IMR-90 (cell line): ENCODE measurements around the gene ASB3. TPM values are rescaled to one million over a fixed set of nuclear protein-coding genes. Genes with fewer than 3 reads are reported as not detected.

ENCODE experiments used
- ATAC-seq: fragments of 200-7000 bp; cut with Tn5 transposase; 2 replicates; pipeline ENCODE4 v1.9.1; 2020; ENCODE audit warnings: low read depth, mild to moderate bottlenecking, moderate library complexity
- BruUV-seq: library from RNA; stranded (reverse); fragments of 400-500 nt; replicated peaks from 2 replicates; lab custom pipeline; 2021; lab: Mats Ljungman, UMichigan
- CTCF ChIA-PET: fragments of 300-600 bp; formaldehyde crosslinking; extraction: SDS; loops from one replicate; lab custom pipeline; 2021; ENCODE audit warnings: antibody characterized with exemption; lab: Yijun Ruan, JAX
- POLR2A ChIA-PET: fragments of 300-600 bp; sonication (Branson Sonifier 250); formaldehyde crosslinking; loops from one replicate; lab custom pipeline; 2022; ENCODE audit warnings: antibody characterized with exemption; ENCODE audit not compliant: unreplicated experiment; lab: Charles Lee
- DNase-seq: peaks from one replicate; pipeline ENCODE4 v3.0.0; 2013
- H2AFZ ChIP-seq: replicated peaks from 2 replicates; pipeline ENCODE3; 2013; ENCODE audit warnings: low read length, mild to moderate bottlenecking; ENCODE audit not compliant: poor library complexity
- H2AK5ac ChIP-seq: 2 replicates; pipeline ENCODE4 v1.6.1; 2013; ENCODE audit warnings: low read depth, low read length, inconsistent platforms
- H2AK9ac ChIP-seq: replicated peaks from 2 replicates; pipeline ENCODE3; 2013; ENCODE audit warnings: mild to moderate bottlenecking, low read depth, low read length, moderate library complexity; ENCODE audit not compliant: poor library complexity
- H2BK120ac ChIP-seq: 2 replicates; pipeline ENCODE4 v1.6.1; 2013; ENCODE audit warnings: low read depth, low read length, inconsistent platforms
- H2BK15ac ChIP-seq: 3 replicates; pipeline ENCODE4 v1.6.1; 2013; ENCODE audit warnings: low read depth, low read length, inconsistent platforms
- H2BK20ac ChIP-seq: 2 replicates; pipeline ENCODE4 v1.6.1; 2013; ENCODE audit warnings: low read depth, mild to moderate bottlenecking, inconsistent platforms, low read length, moderate library complexity
- H2BK5ac ChIP-seq: 2 replicates; pipeline ENCODE4 v1.6.1; 2013; ENCODE audit warnings: mild to moderate bottlenecking, low read depth, low read length, inconsistent platforms; ENCODE audit not compliant: poor library complexity, severe bottlenecking
- H3K14ac ChIP-seq: replicated peaks from 2 replicates; pipeline ENCODE4 v1.6.1; 2013; ENCODE audit warnings: low read depth, low read length, inconsistent platforms
- H3K18ac ChIP-seq: 2 replicates; pipeline ENCODE4 v1.6.1; 2013; ENCODE audit warnings: low read depth, low read length, control low read depth
- H3K23ac ChIP-seq: 2 replicates; pipeline ENCODE4 v1.6.1; 2013; ENCODE audit warnings: low read depth, low read length, inconsistent platforms
- H3K27ac ChIP-seq: 2 replicates; pipeline ENCODE4 v1.5.1; 2013; ENCODE audit warnings: mild to moderate bottlenecking, control low read depth, low read length; ENCODE audit not compliant: insufficient read depth
- H3K27me3 ChIP-seq: 2 replicates; pipeline ENCODE4 v1.6.1; 2013; ENCODE audit warnings: low read length; ENCODE audit not compliant: control insufficient read depth, insufficient read depth
- H3K36me3 ChIP-seq: 2 replicates; pipeline ENCODE4 v1.6.1; 2013; ENCODE audit warnings: low read length, mixed read lengths; ENCODE audit not compliant: control insufficient read depth, insufficient read depth
- H3K4ac ChIP-seq: 2 replicates; pipeline ENCODE4 v1.6.1; 2013; ENCODE audit warnings: low read depth, low read length, inconsistent platforms
- H3K4me1 ChIP-seq: 2 replicates; pipeline ENCODE4 v1.6.1; 2013; ENCODE audit warnings: low read length, mixed read lengths; ENCODE audit not compliant: control insufficient read depth, insufficient read depth
- H3K4me2 ChIP-seq: 2 replicates; pipeline ENCODE4 v1.6.1; 2013; ENCODE audit warnings: low read depth, mild to moderate bottlenecking, control low read depth, low read length, moderate library complexity
- H3K4me3 ChIP-seq: 2 replicates; pipeline ENCODE4 v1.5.1; 2013; ENCODE audit warnings: low read depth, mild to moderate bottlenecking, control low read depth, low read length, moderate library complexity; ENCODE audit not compliant: insufficient read depth
- H3K56ac ChIP-seq: 2 replicates; pipeline ENCODE4 v1.6.1; 2013; ENCODE audit warnings: low read length, inconsistent platforms; ENCODE audit not compliant: insufficient read depth; ENCODE audit errors: extremely low read depth
- H3K79me1 ChIP-seq, 2 experiments: 2 replicates each; pipeline ENCODE4 v1.6.1; 2013; ENCODE audit warnings: low read length in 2 of 2, inconsistent platforms in 1 of 2, low read depth in 1 of 2
- H3K9ac ChIP-seq: 2 replicates; pipeline ENCODE4 v1.6.1; 2013; ENCODE audit warnings: low read depth, low read length, control low read depth
- H3K9me1 ChIP-seq: 2 replicates; pipeline ENCODE4 v1.6.1; 2013; ENCODE audit warnings: low read length, inconsistent platforms; ENCODE audit not compliant: insufficient read depth
- H3K9me3 ChIP-seq: 2 replicates; pipeline ENCODE4 v1.6.1; 2013; ENCODE audit warnings: low read length; ENCODE audit not compliant: control insufficient read depth, insufficient read depth
- H4K20me1 ChIP-seq: 2 replicates; pipeline ENCODE4 v1.6.1; 2013; ENCODE audit warnings: low read length, inconsistent platforms; ENCODE audit not compliant: insufficient read depth
- H4K5ac ChIP-seq: 2 replicates; pipeline ENCODE4 v1.6.1; 2013; ENCODE audit warnings: mild to moderate bottlenecking, low read depth, low read length, control low read depth
- H4K8ac ChIP-seq, 2 experiments: 2 replicates each; pipeline ENCODE4 v1.6.1; 2013; ENCODE audit warnings: low read depth in 2 of 2, low read length in 2 of 2, control low read depth in 1 of 2, inconsistent platforms in 1 of 2
- H4K91ac ChIP-seq: 2 replicates; pipeline ENCODE4 v1.6.1; 2013; ENCODE audit warnings: low read depth, low read length, inconsistent platforms; ENCODE audit not compliant: insufficient read depth
- BHLHE40 ChIP-seq: fragments of 150-350 bp; IDR thresholded peaks from 2 replicates; pipeline ENCODE4 v1.6.1; 2016; ENCODE audit warnings: mild to moderate bottlenecking, low read depth, low read length
- CEBPB ChIP-seq: IDR thresholded peaks from 2 replicates; pipeline ENCODE4 v1.6.1; 2012; ENCODE audit warnings: low read depth, low read length, improper control_type of control experiment
- CHD1 ChIP-seq: IDR thresholded peaks from 2 replicates; pipeline ENCODE4 v1.6.1; 2012; ENCODE audit warnings: low read depth, low read length, improper control_type of control experiment
- FOS ChIP-seq: fragments of 150-350 bp; IDR thresholded peaks from 2 replicates; pipeline ENCODE4 v1.6.1; 2016; ENCODE audit warnings: low read depth, low read length
- MXI1 ChIP-seq: IDR thresholded peaks from 2 replicates; pipeline ENCODE4 v1.6.1; 2012; ENCODE audit warnings: low read depth, mild to moderate bottlenecking, low read length, moderate library complexity, borderline replicate concordance
- NFE2L2 ChIP-seq: fragments of 150-350 bp; IDR thresholded peaks from 2 replicates; pipeline ENCODE4 v1.6.1; 2016; ENCODE audit warnings: low read depth, mild to moderate bottlenecking, low read length
- POLR2A ChIP-seq: IDR thresholded peaks from 2 replicates; pipeline ENCODE4 v1.6.1; 2012; ENCODE audit warnings: mild to moderate bottlenecking, low read depth, low read length
- RAD21 ChIP-seq: IDR thresholded peaks from 2 replicates; pipeline ENCODE4 v1.6.1; 2012; ENCODE audit warnings: low read length, improper control_type of control experiment
- RCOR1 ChIP-seq: IDR thresholded peaks from 2 replicates; pipeline ENCODE4 v1.6.1; 2012; ENCODE audit warnings: mild to moderate bottlenecking, low read length, improper control_type of control experiment; ENCODE audit not compliant: insufficient replicate concordance
- SMC3 ChIP-seq: fragments of 150-350 bp; IDR thresholded peaks from 2 replicates; pipeline ENCODE4 v1.6.1; 2016; ENCODE audit warnings: low read depth, mild to moderate bottlenecking, antibody characterized with exemption, low read length, moderate library complexity
- WGBS, 2 experiments: methylation state at CpG; one replicate each; pipeline versions ENCODE4 v1.1.5 to v1.1.7; 2013; ENCODE audit warnings: missing lambda C conversion rate in 2 of 2; ENCODE audit not compliant: insufficient read length in 1 of 2; ENCODE audit errors: extremely low coverage in 2 of 2; 5-methylcytosine and 5-hydroxymethylcytosine counted together
- dilution Hi-C: fragments of 300-500 bp; cut with HindIII; formaldehyde crosslinking; loops from one replicate; pipeline ENCODE4 v1.14.3; 2018; ENCODE audit warnings: low sequenced_read_pairs; ENCODE audit not compliant: unreplicated experiment
- in situ Hi-C: fragments of 300-500 bp; cut with MboI; formaldehyde crosslinking; loops from 3 replicates; pipeline ENCODE4 v1.14.3; 2019; ENCODE audit warnings: low sequenced_read_pairs, inconsistent platforms, mixed read lengths
- intact Hi-C: fragments of 100-400 bp; cut with micrococcal nuclease; formaldehyde crosslinking; loops from 2 replicates; pipeline ENCODE4 v1.10.0; 2022
- polyA plus RNA-seq, 3 experiments: library from polyadenylated mRNA; depleted of rRNA; stranded (reverse); fragments of >200 nt; gene quantifications; 2 replicates each; pipeline ENCODE4 v1.2.3, GENCODE V29; 2012; ENCODE audit warnings: low replicate concordance in 1 of 3
- total RNA-seq: library from RNA; depleted of rRNA; stranded (reverse); fragments of >200 nt; gene quantifications from 2 replicates; pipeline ENCODE4 v1.2.3, GENCODE V29; 2012
- TF ChIP-seq, protein P1 (sequence below): conservative IDR thresholded peaks from 2 replicates; pipeline ENCODE4 v1.5.1; 2012; ENCODE audit warnings: mild to moderate bottlenecking, low read depth, low read length, improper control_type of control experiment
- TF ChIP-seq, protein P2 (sequence below): fragments of 150-350 bp; IDR thresholded peaks from 2 replicates; pipeline ENCODE4 v1.6.1; 2017; ENCODE audit warnings: mild to moderate bottlenecking, antibody characterized with exemption, low read length, low read depth

ASB3 gene
- total and polyA plus RNA-seq, 2 of the 4 experiments (the other 2 are of a cell fraction) = 19.2 to 36.2 TPM

DNA sequence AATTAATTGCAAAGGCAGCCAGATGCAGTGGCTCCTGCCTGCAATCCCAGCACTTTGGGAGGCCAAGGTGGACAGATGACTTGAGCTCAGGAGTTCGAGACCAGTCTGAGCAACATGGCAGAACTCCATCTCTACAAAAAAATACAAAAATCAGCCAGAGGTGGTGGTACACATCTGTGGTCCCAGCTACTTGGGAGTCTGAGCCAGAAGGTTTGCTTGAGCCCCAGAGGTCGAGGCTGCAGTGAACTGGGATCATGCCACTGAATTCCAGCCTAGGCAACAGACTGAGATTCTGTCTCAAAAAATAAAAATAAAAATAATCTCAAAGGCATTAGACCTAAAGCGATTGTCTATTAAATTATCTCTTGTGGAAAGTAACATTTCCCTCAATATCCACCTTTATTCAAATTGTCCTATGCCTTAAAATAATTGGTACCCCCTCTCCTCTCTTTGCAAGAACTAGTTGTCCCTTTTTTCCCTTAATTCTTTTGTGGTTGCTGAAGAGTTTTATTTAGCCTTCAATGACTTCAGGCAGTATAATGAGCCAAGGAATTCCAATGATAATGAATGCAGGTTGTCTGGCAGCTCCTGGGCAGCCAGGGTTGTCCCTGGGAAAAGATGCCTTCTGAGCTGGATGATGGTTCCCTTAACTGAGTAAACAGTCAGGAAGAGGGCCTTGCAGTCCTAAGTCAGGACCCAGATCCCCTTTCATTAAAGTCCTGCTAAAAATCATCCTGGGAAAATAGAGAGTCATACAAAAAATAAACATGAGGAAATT is 40.8 kb upstream of the ASB3 start (continued):
- TF ChIP-seq FOS = no peak

DNA sequence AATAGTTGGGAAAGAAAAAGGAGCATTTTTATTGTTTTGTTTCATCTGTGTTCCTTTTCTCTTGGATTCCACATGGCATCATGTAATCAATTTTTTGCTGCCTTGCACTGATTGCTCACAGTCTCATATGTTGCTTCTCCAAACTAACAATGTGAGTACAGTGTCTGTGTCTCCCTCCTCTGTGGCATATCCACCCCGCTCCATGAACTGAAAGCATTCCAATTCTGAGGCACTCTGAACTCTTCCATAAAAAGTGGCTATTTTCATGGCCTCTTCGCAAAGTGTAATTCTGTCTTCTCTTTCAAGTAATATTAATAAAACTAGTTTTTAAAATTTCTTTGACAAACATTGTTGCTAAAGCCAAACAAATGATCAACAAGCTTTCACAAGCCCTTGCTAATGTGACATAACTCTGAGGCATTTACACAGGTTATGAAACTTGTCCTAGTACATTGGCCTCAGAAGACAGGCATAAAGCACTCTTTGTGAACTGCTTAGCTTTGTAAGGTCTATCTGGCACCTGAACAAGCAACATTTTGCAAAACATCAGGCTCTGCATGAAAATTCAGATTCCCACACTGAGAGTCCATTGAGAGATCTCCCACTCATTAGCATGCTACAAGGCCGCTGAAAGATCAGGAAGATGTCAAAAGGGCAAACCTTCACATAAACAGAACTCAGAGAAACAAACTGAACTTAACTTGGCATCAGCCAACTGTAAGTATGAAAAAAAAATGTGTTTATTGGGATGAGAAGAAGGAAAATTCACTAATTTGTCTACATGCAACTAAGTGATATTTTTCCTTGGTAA is 40.0 kb upstream of the ASB3 start:
- POLR2A ChIA-PET = no interaction called here
- Histone ChIP-seq H4K91ac (no peak overlapping the region), H2BK120ac (no peak overlapping the region), H2AK5ac (no peak overlapping the region), H3K9ac (no peak overlapping the region), H4K5ac (no peak overlapping the region), H3K14ac (no peak overlapping the region), H3K79me1 (peaks cover 0 to 4% of the 10 kb centered on the region in 2 experiments; a peak in 1 of 4 replicates), H3K4ac (no peak overlapping the region), H3K4me3 (no peak overlapping the region), H3K56ac (no peak overlapping the region), H2BK15ac (no peak overlapping the region), H2BK5ac (no peak overlapping the region), H3K9me1 (no peaks in the 10 kb centered on the region), H3K27me3 (no peaks in the 10 kb centered on the region), H3K4me1 (0 out of 2 replicates have a peak, but pooled peaks cover 5% of the 10 kb centered on the region), H2BK20ac (no peak overlapping the region), H3K27ac (no peak overlapping the region; the same call in 1 of the 2 replicates), H3K36me3 (peaks cover 3% of the 10 kb centered on the region; the same call in 1 of the 2 replicates), H4K8ac (no peak overlapping the region), H4K20me1 (no peaks in the 10 kb centered on the region), H3K23ac (no peak overlapping the region), H2AK9ac (no peak overlapping the region), H3K4me2 (peak overlapping the region; percentile 31; the same call in 1 of the 2 replicates), H3K18ac (no peak overlapping the region), H3K9me3 (no peaks in the 10 kb centered on the region), H2AFZ (no peak overlapping the region)
- BruUV-seq = no TSS peak
- peak; percentile 29 for DNase-seq
- in situ Hi-C loops = no loop called here
- TF ChIP-seq BHLHE40 = no peak
- TF ChIP-seq RCOR1 = no peak
- TF ChIP-seq, protein P1, sequence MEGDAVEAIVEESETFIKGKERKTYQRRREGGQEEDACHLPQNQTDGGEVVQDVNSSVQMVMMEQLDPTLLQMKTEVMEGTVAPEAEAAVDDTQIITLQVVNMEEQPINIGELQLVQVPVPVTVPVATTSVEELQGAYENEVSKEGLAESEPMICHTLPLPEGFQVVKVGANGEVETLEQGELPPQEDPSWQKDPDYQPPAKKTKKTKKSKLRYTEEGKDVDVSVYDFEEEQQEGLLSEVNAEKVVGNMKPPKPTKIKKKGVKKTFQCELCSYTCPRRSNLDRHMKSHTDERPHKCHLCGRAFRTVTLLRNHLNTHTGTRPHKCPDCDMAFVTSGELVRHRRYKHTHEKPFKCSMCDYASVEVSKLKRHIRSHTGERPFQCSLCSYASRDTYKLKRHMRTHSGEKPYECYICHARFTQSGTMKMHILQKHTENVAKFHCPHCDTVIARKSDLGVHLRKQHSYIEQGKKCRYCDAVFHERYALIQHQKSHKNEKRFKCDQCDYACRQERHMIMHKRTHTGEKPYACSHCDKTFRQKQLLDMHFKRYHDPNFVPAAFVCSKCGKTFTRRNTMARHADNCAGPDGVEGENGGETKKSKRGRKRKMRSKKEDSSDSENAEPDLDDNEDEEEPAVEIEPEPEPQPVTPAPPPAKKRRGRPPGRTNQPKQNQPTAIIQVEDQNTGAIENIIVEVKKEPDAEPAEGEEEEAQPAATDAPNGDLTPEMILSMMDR = no peak
- TF ChIP-seq NFE2L2 = no peak
- TF ChIP-seq CHD1 = no peak
- TF ChIP-seq POLR2A = no peak
- no peak for TF ChIP-seq CEBPB
- TF ChIP-seq, protein P2, sequence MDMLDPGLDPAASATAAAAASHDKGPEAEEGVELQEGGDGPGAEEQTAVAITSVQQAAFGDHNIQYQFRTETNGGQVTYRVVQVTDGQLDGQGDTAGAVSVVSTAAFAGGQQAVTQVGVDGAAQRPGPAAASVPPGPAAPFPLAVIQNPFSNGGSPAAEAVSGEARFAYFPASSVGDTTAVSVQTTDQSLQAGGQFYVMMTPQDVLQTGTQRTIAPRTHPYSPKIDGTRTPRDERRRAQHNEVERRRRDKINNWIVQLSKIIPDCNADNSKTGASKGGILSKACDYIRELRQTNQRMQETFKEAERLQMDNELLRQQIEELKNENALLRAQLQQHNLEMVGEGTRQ = no peak
- TF ChIP-seq RAD21 = no peak
- TF ChIP-seq SMC3 = no peak
- no peak for TF ChIP-seq FOS
- no peak for TF ChIP-seq MXI1
- WGBS, 2 experiments = no CpG with 5 or more reads among the region's 3 CpGs
- CTCF ChIA-PET = no interaction called here
- intact Hi-C loops = no loop called here
- dilution Hi-C loops = no loop called here
- peak; percentile 68 for ATAC-seq
